ENCODE measurements around the gene TOB1.

TOB1 gene, protein sequence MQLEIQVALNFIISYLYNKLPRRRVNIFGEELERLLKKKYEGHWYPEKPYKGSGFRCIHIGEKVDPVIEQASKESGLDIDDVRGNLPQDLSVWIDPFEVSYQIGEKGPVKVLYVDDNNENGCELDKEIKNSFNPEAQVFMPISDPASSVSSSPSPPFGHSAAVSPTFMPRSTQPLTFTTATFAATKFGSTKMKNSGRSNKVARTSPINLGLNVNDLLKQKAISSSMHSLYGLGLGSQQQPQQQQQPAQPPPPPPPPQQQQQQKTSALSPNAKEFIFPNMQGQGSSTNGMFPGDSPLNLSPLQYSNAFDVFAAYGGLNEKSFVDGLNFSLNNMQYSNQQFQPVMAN

DNA sequence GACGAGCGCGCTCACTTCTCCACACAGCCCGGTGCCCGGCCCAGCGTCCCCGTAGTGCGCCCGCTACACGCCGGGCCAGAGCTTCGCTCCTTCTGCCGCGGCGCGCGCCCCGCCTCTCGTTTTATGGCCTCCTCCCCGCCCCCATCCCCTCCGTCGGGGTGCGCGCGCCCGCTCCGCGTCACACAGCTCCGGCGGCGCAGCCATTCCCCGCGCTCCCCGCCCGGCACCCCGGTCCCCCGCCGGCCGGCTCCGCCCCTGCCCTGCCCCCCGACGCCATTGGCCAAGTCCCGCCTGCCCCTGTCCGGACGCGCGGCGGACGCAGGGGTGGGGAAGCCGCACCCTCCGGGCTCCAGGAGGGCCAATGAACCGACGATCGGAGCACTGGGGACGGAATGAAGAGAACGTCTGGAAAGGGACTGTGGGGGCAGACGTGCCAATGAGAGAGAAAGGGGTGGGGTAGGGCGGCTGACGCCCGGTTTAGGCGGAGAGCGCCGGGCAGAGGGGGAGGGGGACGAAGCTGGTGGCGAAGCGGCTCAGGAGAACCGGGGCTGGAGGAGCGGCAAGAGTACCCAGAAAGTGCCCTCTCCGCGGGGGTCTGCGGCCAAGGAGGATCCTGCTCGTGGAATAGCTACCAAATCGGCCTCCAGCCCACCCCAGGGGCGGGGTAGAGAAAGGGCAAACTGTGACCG is at the start of gene TOB1:
TOB1 (minus strand) TSS at position 94 of the 689 bp plus-strand sequence. CDS start 2,337 bp downstream, outside the sequence.
- peak within 1 kb of the TSS; percentile 56 for H3K27ac ChIP-seq (ENCODE audit: low read depth, low read length)
- 0 out of 2 replicates have a peak, but pooled peaks cover 7% of the 10 kb centered on the region for H3K4me1 ChIP-seq (ENCODE audit: control insufficient read depth, insufficient read depth, low read length)
- H3K27me3 ChIP-seq (ENCODE audit: control insufficient read depth, insufficient read depth, low read length): no peaks in the 10 kb centered on the region
- no peaks in the 10 kb centered on the region for H3K9me3 ChIP-seq (ENCODE audit: control insufficient read depth, insufficient read depth, low read depth, low read length)
- peak within 1 kb of the TSS; percentile 85 for H3K4me3 ChIP-seq (ENCODE audit: low read depth, low read length)
- peaks cover 18% of the 10 kb centered on the region for H3K36me3 ChIP-seq (ENCODE audit: control insufficient read depth, insufficient read depth, low read length)
- peak within 1 kb of the TSS; percentile 88 for H3K9ac ChIP-seq (ENCODE audit: low read length)

DNA sequence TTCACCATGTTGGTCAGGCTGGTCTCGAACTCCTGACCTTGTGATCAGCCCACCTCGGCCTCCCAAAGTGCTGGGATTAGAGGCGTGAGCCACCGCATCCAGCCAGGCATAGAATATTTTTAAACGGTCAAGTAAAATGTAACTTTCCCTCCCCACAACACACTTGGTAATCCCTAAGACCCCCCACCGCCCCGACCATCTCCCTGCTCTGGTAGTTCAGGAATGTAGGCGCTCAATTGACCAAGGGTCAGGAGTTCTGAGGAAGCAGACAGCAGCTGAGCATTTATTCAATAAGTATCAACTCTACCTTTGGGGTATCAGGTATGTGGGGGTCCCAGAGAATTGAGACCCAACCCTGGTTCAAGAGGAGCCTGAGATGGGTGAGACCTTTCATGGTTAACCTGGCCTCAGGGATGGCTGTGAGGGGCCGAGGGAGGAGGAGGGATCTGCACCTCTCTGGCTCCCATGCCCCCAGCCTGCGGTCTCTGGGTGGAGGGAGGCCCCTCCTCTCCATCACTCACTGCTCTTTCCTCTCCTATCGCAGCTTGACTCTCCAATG is 48.4 kb upstream of the TOB1 start:
- H3K4me1 ChIP-seq (ENCODE audit: control insufficient read depth, insufficient read depth, low read length): peaks cover 55% of the 10 kb centered on the region
- no peak overlapping the region for H3K27ac ChIP-seq (ENCODE audit: low read depth, low read length)
- no peaks in the 10 kb centered on the region for H3K27me3 ChIP-seq (ENCODE audit: control insufficient read depth, insufficient read depth, low read length)
- H3K9me3 ChIP-seq (ENCODE audit: control insufficient read depth, insufficient read depth, low read depth, low read length): no peaks in the 10 kb centered on the region
- H3K4me3 ChIP-seq (ENCODE audit: low read depth, low read length): no peak overlapping the region
- H3K9ac ChIP-seq (ENCODE audit: low read length): no peak overlapping the region
- H3K36me3 ChIP-seq (ENCODE audit: control insufficient read depth, insufficient read depth, low read length): no peaks in the 10 kb centered on the region

DNA sequence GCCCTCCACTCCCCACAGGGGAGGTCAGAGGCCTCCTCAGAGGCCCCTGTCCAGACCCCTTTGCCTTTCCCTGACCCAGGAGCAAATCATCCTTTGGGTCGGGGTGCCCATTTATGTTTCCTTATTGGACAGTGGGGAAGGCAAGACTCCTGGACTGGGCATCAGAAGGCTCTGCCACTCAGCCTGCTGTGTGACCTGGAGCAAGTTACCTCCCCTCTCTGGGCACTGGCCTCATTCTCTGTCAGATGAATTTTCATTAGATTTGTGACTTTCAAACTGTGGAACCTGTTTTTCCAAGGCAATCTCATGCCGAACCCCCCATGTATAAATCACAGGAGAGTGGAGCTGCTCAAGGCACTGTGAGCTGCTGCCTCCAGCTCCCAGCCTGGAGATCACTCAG is 47.0 kb upstream of the TOB1 start:
- Histone ChIP-seq H3K4me1 (ENCODE audit: control insufficient read depth, insufficient read depth, low read length) (peaks cover 50% of the 10 kb centered on the region), H3K9me3 (ENCODE audit: control insufficient read depth, insufficient read depth, low read depth, low read length) (no peaks in the 10 kb centered on the region), H3K9ac (ENCODE audit: low read length) (no peak overlapping the region), H3K36me3 (ENCODE audit: control insufficient read depth, insufficient read depth, low read length) (no peaks in the 10 kb centered on the region), H3K27ac (ENCODE audit: low read depth, low read length) (no peak overlapping the region), H3K27me3 (ENCODE audit: control insufficient read depth, insufficient read depth, low read length) (no peaks in the 10 kb centered on the region), H3K4me3 (ENCODE audit: low read depth, low read length) (no peak overlapping the region)

DNA sequence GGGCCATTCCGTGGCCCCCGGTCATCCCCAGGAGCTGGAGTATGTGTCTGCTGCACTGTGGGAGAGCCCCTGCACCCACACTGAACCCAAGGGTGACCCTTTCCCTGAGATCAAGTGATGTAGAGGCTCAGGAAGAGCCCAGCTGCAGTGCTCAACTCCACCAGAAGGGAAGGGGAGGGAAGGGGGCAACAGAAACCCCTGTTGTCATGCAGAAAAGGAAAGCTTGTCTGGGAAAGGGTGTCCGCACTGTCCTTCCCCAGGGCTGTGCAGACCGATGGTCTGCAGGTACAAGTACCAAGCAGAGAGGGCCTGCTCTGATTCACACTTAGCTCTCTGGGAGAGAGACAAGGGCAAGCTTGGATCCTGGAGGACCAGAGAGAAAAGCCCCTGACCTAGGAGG is 45.7 kb upstream of the TOB1 start:
- H3K36me3 ChIP-seq (ENCODE audit: control insufficient read depth, insufficient read depth, low read length): no peaks in the 10 kb centered on the region
- H3K4me1 ChIP-seq (ENCODE audit: control insufficient read depth, insufficient read depth, low read length): peaks cover 43% of the 10 kb centered on the region
- no peak overlapping the region for H3K9ac ChIP-seq (ENCODE audit: low read length)
- H3K27me3 ChIP-seq (ENCODE audit: control insufficient read depth, insufficient read depth, low read length): no peaks in the 10 kb centered on the region
- no peaks in the 10 kb centered on the region for H3K9me3 ChIP-seq (ENCODE audit: control insufficient read depth, insufficient read depth, low read depth, low read length)
- no peak overlapping the region for H3K4me3 ChIP-seq (ENCODE audit: low read depth, low read length)
- H3K27ac ChIP-seq (ENCODE audit: low read depth, low read length): no peak overlapping the region

DNA sequence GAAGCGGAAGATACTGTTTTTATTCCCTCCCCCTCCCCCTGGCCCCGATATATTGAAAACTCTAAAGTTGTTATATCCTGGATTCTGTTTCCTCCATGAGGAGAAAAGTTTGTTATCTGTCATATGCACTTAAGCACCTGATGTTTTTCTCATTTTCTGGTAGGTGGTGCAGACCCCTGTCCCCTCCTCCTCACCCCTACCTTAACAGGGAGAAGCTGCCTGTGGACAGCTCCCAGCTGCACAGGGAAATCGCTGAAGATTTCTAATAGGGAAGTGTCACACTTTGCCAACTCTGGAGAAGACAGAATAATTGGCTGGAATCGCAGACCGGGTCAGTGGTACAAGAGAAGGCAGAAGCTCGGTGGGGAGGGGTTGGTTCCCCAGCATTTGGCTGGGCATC is 45.3 kb upstream of the TOB1 start:
- H3K9me3 ChIP-seq (ENCODE audit: control insufficient read depth, insufficient read depth, low read depth, low read length): no peaks in the 10 kb centered on the region
- H3K27ac ChIP-seq (ENCODE audit: low read depth, low read length): no peak overlapping the region
- H3K4me1 ChIP-seq (ENCODE audit: control insufficient read depth, insufficient read depth, low read length): peaks cover 38% of the 10 kb centered on the region
- no peaks in the 10 kb centered on the region for H3K36me3 ChIP-seq (ENCODE audit: control insufficient read depth, insufficient read depth, low read length)
- no peaks in the 10 kb centered on the region for H3K27me3 ChIP-seq (ENCODE audit: control insufficient read depth, insufficient read depth, low read length)
- no peak overlapping the region for H3K9ac ChIP-seq (ENCODE audit: low read length)
- no peak overlapping the region for H3K4me3 ChIP-seq (ENCODE audit: low read depth, low read length)

DNA sequence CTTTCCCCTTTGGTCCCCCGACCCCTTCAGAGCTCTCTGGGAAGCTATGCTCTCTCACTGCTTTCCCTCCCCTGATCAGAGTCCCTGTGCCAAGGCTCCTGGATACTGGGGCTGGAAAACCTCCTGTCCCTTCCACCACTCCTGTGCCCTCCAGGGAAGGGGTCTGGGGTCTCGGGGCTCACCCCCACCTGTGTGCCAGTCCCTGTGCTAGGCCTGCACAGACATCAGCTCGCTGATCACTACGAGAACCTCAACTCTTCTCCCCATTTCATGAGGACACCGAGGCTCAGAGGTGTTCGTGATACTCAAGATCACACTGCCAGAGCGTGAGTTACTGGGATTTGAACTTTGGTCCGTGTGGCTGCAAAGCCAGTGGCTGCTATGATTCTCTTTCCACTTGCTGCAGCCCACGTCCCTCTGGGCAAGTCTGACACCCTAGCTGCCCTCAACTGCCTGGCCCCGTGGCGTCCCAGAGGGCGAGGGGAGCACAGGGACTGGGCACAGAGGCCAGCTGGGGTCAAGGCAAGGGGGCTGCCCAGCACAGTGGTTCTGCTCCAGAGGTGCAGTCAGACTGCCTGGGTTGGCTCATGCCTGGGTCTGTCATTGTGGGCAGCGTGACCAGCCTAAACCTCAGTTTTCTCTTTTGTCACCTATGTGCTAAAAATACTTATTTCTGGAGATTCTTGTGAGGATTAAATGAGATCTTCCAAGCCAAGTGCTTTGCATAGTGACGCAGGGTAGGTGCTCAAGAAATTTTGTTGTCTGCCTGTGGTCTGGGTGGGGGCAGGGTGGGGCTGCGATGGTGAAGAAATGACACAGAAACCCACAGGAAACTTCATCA is 43.8 kb upstream of the TOB1 start:
- H3K27me3 ChIP-seq (ENCODE audit: control insufficient read depth, insufficient read depth, low read length): no peaks in the 10 kb centered on the region
- H3K4me3 ChIP-seq (ENCODE audit: low read depth, low read length): no peak overlapping the region
- no peak overlapping the region for H3K27ac ChIP-seq (ENCODE audit: low read depth, low read length)
- peaks cover 41% of the 10 kb centered on the region for H3K4me1 ChIP-seq (ENCODE audit: control insufficient read depth, insufficient read depth, low read length)
- no peaks in the 10 kb centered on the region for H3K9me3 ChIP-seq (ENCODE audit: control insufficient read depth, insufficient read depth, low read depth, low read length)
- H3K36me3 ChIP-seq (ENCODE audit: control insufficient read depth, insufficient read depth, low read length): no peaks in the 10 kb centered on the region
- H3K9ac ChIP-seq (ENCODE audit: low read length): no peak overlapping the region

DNA sequence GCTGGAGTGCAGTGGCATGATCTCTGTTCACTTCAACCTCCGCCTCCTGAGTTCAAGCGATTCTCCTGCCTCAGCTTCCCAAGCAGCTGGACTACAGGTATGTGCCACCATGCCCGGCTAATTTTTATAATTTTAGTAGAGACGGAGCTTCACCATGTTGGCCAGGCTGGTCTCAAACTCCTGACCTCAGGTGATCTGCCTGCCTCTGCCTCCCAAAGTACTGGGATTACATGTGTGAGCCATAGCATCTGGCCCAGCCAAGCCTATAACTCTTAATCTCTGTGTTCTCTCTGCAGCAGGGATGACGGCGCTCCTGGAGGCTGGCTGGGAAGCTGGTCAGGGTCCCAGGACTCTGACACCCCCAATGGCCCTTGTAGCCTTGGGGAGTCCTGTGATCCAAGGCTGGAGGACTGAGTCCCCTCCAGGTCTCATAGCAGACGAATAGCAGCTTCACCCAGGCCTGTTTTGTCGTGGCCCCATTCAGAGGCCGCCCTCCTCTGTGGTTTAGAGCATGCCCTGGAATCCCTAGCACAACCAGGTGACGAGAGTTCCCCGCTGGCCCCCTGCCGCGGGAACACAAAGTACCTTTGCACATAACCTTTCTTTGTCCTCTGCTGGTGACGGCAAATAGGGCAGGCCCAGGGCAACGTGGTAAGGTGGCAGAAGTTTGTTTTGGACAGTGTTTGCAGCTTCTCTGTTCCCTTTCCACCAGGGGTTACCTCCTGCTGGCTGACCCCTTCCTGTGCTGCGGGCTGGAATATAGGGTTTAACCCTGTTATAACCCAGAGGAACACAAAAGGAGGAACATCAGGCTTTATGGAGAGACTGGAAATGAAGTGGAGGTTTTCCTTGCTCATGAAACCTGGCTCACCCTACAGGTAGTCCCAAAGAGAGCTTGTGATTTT is 43.0 kb upstream of the TOB1 start:
- Histone ChIP-seq H3K27ac (ENCODE audit: low read depth, low read length) (no peak overlapping the region), H3K9me3 (ENCODE audit: control insufficient read depth, insufficient read depth, low read depth, low read length) (no peaks in the 10 kb centered on the region), H3K4me3 (ENCODE audit: low read depth, low read length) (no peak overlapping the region), H3K4me1 (ENCODE audit: control insufficient read depth, insufficient read depth, low read length) (peaks cover 44% of the 10 kb centered on the region), H3K36me3 (ENCODE audit: control insufficient read depth, insufficient read depth, low read length) (no peaks in the 10 kb centered on the region), H3K27me3 (ENCODE audit: control insufficient read depth, insufficient read depth, low read length) (no peaks in the 10 kb centered on the region), H3K9ac (ENCODE audit: low read length) (no peak overlapping the region)

DNA sequence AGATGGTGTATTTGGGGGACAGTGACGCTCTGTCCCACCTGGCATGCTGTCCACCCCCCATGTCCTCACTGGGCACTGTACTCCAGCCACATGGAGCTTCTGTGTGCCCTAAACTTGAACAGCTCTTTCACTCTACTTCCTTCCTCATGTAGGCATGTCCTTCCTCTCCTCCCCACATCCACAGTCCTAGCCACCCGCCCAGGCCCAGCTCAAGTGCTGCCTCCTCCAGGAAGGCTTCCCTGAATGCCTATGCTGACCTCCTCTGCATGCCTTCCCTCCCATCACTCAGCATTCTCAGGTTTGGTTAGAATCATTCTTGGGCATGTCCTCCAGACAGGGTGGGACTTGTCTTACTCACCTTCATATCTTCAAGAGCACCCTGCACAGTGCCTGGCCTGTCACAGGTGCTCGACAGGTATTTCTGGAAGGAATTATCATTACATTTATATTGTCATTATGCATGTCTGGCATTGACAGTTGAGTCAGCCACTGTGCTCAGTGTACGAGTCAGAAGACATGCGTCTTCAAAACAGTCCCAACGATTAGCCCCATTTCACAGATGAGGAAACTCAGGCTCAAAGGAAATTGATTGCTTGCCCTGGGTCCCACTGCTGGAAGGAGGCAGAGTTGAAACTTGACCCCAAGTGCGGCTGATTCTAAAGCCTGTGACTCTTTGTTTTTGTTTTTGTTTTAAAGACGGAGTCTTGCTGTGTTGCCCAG is 42.1 kb upstream of the TOB1 start:
- Histone ChIP-seq H3K27me3 (ENCODE audit: control insufficient read depth, insufficient read depth, low read length) (no peaks in the 10 kb centered on the region), H3K4me3 (ENCODE audit: low read depth, low read length) (no peak overlapping the region), H3K36me3 (ENCODE audit: control insufficient read depth, insufficient read depth, low read length) (no peaks in the 10 kb centered on the region), H3K4me1 (ENCODE audit: control insufficient read depth, insufficient read depth, low read length) (peaks cover 52% of the 10 kb centered on the region), H3K9me3 (ENCODE audit: control insufficient read depth, insufficient read depth, low read depth, low read length) (no peaks in the 10 kb centered on the region), H3K27ac (ENCODE audit: low read depth, low read length) (no peak overlapping the region), H3K9ac (ENCODE audit: low read length) (no peak overlapping the region)

DNA sequence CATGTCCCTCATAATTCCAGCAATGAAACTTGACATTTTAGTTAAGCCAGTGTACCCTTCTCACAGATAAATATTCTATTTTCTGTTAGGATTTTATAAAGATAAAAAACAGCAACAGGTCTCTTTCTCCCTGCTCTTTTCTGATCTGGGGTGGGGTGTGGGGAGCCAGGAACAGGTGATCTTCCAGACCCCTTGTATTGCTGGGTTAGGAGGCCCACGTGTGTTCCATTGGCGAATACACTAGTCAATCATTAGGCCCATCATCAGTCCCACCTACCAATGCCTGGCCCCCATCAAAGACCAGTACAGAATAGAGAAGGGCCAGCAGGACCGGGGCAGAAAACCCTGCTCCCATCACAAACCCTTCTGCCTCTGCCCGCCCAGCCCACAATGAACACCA is 40.3 kb upstream of the TOB1 start:
- H3K27me3 ChIP-seq (ENCODE audit: control insufficient read depth, insufficient read depth, low read length): no peaks in the 10 kb centered on the region
- no peaks in the 10 kb centered on the region for H3K36me3 ChIP-seq (ENCODE audit: control insufficient read depth, insufficient read depth, low read length)
- H3K27ac ChIP-seq (ENCODE audit: low read depth, low read length): no peak overlapping the region
- H3K9ac ChIP-seq (ENCODE audit: low read length): no peak overlapping the region
- H3K9me3 ChIP-seq (ENCODE audit: control insufficient read depth, insufficient read depth, low read depth, low read length): no peaks in the 10 kb centered on the region
- no peak overlapping the region for H3K4me3 ChIP-seq (ENCODE audit: low read depth, low read length)
- H3K4me1 ChIP-seq (ENCODE audit: control insufficient read depth, insufficient read depth, low read length): peaks cover 54% of the 10 kb centered on the region

DNA sequence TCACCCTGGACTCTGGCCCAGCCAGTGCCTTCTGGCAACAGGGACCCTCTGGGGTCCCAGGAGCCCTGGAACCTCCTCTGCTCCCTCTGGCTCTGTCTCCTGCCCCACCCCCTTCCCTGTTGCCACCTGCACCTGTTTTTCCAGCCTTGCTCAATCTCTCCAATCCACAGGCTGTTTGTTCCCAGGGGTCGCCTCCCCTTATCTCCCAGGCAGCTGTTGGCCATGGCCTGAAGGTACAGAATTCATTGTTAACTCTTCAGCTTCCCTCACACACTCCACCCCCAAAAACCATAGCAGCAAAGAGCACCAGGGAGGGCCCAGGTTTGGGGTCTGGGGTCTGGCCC is 39.3 kb upstream of the TOB1 start:
- no peaks in the 10 kb centered on the region for H3K27me3 ChIP-seq (ENCODE audit: control insufficient read depth, insufficient read depth, low read length)
- no peak overlapping the region for H3K9ac ChIP-seq (ENCODE audit: low read length)
- no peak overlapping the region for H3K27ac ChIP-seq (ENCODE audit: low read depth, low read length)
- peaks cover 54% of the 10 kb centered on the region for H3K4me1 ChIP-seq (ENCODE audit: control insufficient read depth, insufficient read depth, low read length)
- H3K9me3 ChIP-seq (ENCODE audit: control insufficient read depth, insufficient read depth, low read depth, low read length): no peaks in the 10 kb centered on the region
- no peaks in the 10 kb centered on the region for H3K36me3 ChIP-seq (ENCODE audit: control insufficient read depth, insufficient read depth, low read length)
- no peak overlapping the region for H3K4me3 ChIP-seq (ENCODE audit: low read depth, low read length)

Data from HUES6 (cell line).